ENCODE data around the gene MDFIC.

- no peak for TF ChIP-seq POLR2A (IDR thresholded peaks at IDR 0.05; ENCODE audit: low read depth, low read length)
- no peak for TF ChIP-seq POLR2AphosphoS5 (IDR thresholded peaks at IDR 0.05; ENCODE audit: low read depth, low read length)
- no peak for TF ChIP-seq TAF1 (IDR thresholded peaks at IDR 0.05; ENCODE audit: low read depth, low read length)
- TF ChIP-seq SPI1 (IDR thresholded peaks at IDR 0.05; ENCODE audit: low read depth, low read length): no peak
- no peak for TF ChIP-seq POU2F2 (IDR thresholded peaks at IDR 0.05; ENCODE audit: low read depth, low read length)
- TF ChIP-seq PAX5 (IDR thresholded peaks at IDR 0.05; ENCODE audit: insufficient read depth, low read length, severe bottlenecking): no peak
Observed at GRCh38 chr7:115005953-115006352, 84.1 kb downstream of the MDFIC start.
